BJ (cell line): Measurements from ENCODE around the gene UCK2. TPM values are rescaled to one million over a fixed set of nuclear protein-coding genes. Genes with fewer than 3 reads are reported as not detected.

Source experiments
- CTCF ChIA-PET: fragments of 350-600 bp; formaldehyde crosslinking; extraction: SDS; loops from one replicate; lab custom pipeline; 2021; ENCODE audit warnings: antibody characterized with exemption, inconsistent platforms; lab: Yijun Ruan, JAX
- POLR2A ChIA-PET: fragments of 300-600 bp; sonication (Branson Sonifier 250); formaldehyde crosslinking; extraction: SDS; loops from one replicate; lab custom pipeline; 2021; ENCODE audit warnings: antibody characterized with exemption; lab: Charles Lee
- DNase-seq: peaks from one replicate; pipeline ENCODE4 v3.0.0-alpha.2; 2011; ENCODE audit warnings: low read depth
- H3K27me3 ChIP-seq: 2 replicates; pipeline ENCODE4 v1.6.0; 2011; ENCODE audit warnings: low read length; ENCODE audit not compliant: control insufficient read depth, insufficient read depth
- H3K36me3 ChIP-seq: 2 replicates; pipeline ENCODE4 v1.5.1; 2011; ENCODE audit warnings: low read length; ENCODE audit not compliant: control insufficient read depth, insufficient read depth
- H3K4me3 ChIP-seq: 2 replicates; pipeline ENCODE4 v1.5.1; 2011; ENCODE audit warnings: low read depth, mild to moderate bottlenecking, control low read depth, low read length
- CTCF ChIP-seq: IDR thresholded peaks from 2 replicates; pipeline ENCODE4 v1.5.1; 2011; ENCODE audit warnings: low read depth, mild to moderate bottlenecking, control low read depth, inconsistent platforms, low read length, moderate library complexity; ENCODE audit not compliant: insufficient read depth
- polyA plus RNA-seq: library from polyadenylated mRNA; depleted of rRNA; stranded (reverse); fragments of >200 nt; gene quantifications from 2 replicates; pipeline ENCODE4 v1.2.3, GENCODE V29; 2011

UCK2 gene
- polyA plus RNA-seq, 1 experiment: 57.7 TPM

- no peaks in the 10 kb centered on the region for H3K27me3 ChIP-seq
- DNase-seq: no peak
- no peak overlapping the region for H3K4me3 ChIP-seq
- H3K36me3 ChIP-seq: no peaks in the 10 kb centered on the region
- no peak for TF ChIP-seq CTCF
- POLR2A ChIA-PET: no interaction called here
- CTCF ChIA-PET: no interaction called here
These were observed 6.8 kb downstream of the UCK2 start for GRCh38 chr1:165834229-165834628.

GRCh38 chr1:165834881-165835280, 7.5 kb downstream of the UCK2 start:
- DNase-seq: no peak
- TF ChIP-seq CTCF: no peak
- H3K36me3 ChIP-seq: no peaks in the 10 kb centered on the region
- ChIA-PET POLR2A (no interaction called here), CTCF (no interaction called here)
- no peak overlapping the region for H3K4me3 ChIP-seq
- no peaks in the 10 kb centered on the region for H3K27me3 ChIP-seq

GRCh38 chr1:165836664-165837482, 9.5 kb downstream of the UCK2 start:
- no peak for TF ChIP-seq CTCF
- Histone ChIP-seq H3K4me3 (no peak overlapping the region), H3K27me3 (no peaks in the 10 kb centered on the region), H3K36me3 (no peaks in the 10 kb centered on the region)
- no peak for DNase-seq
- ChIA-PET CTCF (no interaction called here), POLR2A (no interaction called here)

- Histone ChIP-seq H3K36me3 (no peaks in the 10 kb centered on the region), H3K4me3 (no peak overlapping the region), H3K27me3 (no peaks in the 10 kb centered on the region)
- CTCF ChIA-PET: no interaction called here
- POLR2A ChIA-PET: no interaction called here
- TF ChIP-seq CTCF: no peak
- no peak for DNase-seq
These were observed 10.5 kb downstream of the UCK2 start for GRCh38 chr1:165837838-165838364.

- ChIA-PET POLR2A (no interaction called here), CTCF (no interaction called here)
- no peak for TF ChIP-seq CTCF
- H3K36me3 ChIP-seq: no peaks in the 10 kb centered on the region
- no peak overlapping the region for H3K4me3 ChIP-seq
- DNase-seq: no peak
- no peaks in the 10 kb centered on the region for H3K27me3 ChIP-seq
These were observed 13.0 kb downstream of the UCK2 start for GRCh38 chr1:165840423-165840822.
